ENCODE data around the gene SNX4. TPM values are rescaled to one million over a fixed set of nuclear protein-coding genes. Genes with fewer than 3 reads are reported as not detected.

SNX4 gene
- total RNA-seq, 4 donors from 2014 or later, result 39.0 to 71.5 (median 51.9) TPM

GRCh38 chr3:125435231-125435630 lies 84.8 kb downstream of the SNX4 start:
- Histone ChIP-seq H3K9me3 (no peaks in the 10 kb centered on the region), H3K27me3 (no peaks in the 10 kb centered on the region), H3K36me3 (no peaks in the 10 kb centered on the region), H3K27ac (no peak overlapping the region), H3K4me1 (peaks cover 0 to 4% (median 0%) of the 10 kb centered on the region in 4 donors), H3K4me3 (no peak overlapping the region)
- WGBS, 2 donors, result 95% methylated on average over 2 of the region's 2 CpGs
- no peak for DNase-seq (ENCODE audit: low spot score in 2 of 2)
- no peak for TF ChIP-seq POLR2A (IDR thresholded peaks at IDR 0.05)
- TF ChIP-seq CTCF (IDR thresholded peaks at IDR 0.05), result no peak
- no peak for TF ChIP-seq EP300 (IDR thresholded peaks at IDR 0.05)

GRCh38 chr3:125434582-125435011 lies 85.4 kb downstream of the SNX4 start:
- no peak for DNase-seq (ENCODE audit: low spot score in 2 of 2)
- no peaks in the 10 kb centered on the region for H3K27me3 ChIP-seq
- no peaks in the 10 kb centered on the region for H3K36me3 ChIP-seq
- peaks cover 0 to 4% (median 0%) of the 10 kb centered on the region in 4 donors for H3K4me1 ChIP-seq
- TF ChIP-seq POLR2A (IDR thresholded peaks at IDR 0.05) (no peak), CTCF (IDR thresholded peaks at IDR 0.05) (no peak), EP300 (IDR thresholded peaks at IDR 0.05) (no peak)
- peaks cover 0 to 5% (median 0%) of the 10 kb centered on the region in 4 donors for H3K9me3 ChIP-seq
- WGBS, 2 donors, result 88 to 93% methylated on average over 6 of the region's 6 CpGs
- H3K27ac ChIP-seq, result no peak overlapping the region
- H3K4me3 ChIP-seq, result no peak overlapping the region

DNA sequence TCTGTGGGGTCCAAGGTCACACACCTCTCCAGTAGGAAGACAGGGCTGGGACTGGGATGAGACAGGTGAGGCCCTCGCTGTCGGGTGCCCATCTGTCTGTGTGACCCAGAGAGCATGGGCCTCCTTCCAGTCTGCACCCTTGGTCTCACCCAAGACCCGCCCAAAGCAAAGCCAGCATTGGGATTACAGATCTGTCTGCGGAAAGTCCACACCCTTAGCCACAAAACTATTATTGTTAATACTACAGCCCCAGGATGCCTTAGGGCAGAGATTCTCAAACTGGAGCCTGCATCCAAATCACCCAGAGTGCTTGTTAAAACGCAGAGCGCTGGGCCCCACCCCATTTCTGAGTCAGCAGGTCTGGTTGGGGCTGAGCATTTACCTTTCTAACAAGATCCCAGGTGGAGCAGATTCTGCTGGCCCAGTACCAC lies 86.4 kb downstream of the SNX4 start:
- H3K36me3 ChIP-seq, result no peaks in the 10 kb centered on the region
- H3K27me3 ChIP-seq, result no peaks in the 10 kb centered on the region
- DNase-seq (ENCODE audit: low spot score in 2 of 2), result no peak
- no peak for TF ChIP-seq CTCF (IDR thresholded peaks at IDR 0.05)
- TF ChIP-seq POLR2A (IDR thresholded peaks at IDR 0.05), result no peak
- TF ChIP-seq EP300 (IDR thresholded peaks at IDR 0.05), result no peak
- no peak overlapping the region for H3K4me3 ChIP-seq
- no peak overlapping the region for H3K27ac ChIP-seq
- H3K9me3 ChIP-seq, result peaks cover 0 to 7% (median 0%) of the 10 kb centered on the region in 4 donors
- WGBS, 2 donors, result 72 to 80% methylated on average over 4 to 6 of the region's 6 CpGs
- H3K4me1 ChIP-seq, result peaks cover 0 to 4% (median 0%) of the 10 kb centered on the region in 4 donors

DNA sequence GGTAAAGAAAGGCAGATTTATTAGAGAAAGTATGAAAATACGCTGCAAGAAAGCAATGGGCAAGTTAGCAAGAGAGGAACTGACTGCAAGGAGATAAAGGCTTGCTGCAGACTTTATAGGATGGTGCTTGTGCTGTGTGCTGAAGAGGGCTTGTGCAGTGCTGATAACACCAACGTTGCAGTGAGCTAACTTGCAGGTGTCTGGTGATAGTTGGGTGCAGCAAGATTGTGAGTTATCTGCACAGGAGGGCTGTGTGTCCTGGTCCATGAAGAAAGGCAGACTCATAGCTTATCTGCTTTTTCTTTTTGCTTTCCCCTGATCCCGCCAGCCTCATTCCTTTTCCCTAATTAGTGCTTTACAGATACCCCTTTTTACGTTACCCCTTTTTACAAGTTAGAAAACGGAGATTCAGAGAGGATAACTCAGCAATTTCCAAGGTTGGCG lies 86.9 kb downstream of the SNX4 start:
- DNase-seq (ENCODE audit: low spot score in 2 of 2), result no peak
- 88 to 91% methylated on average over 6 of the region's 6 CpGs for WGBS, 2 donors
- no peak overlapping the region for H3K27ac ChIP-seq
- H3K9me3 ChIP-seq, result peaks cover 0 to 7% (median 0%) of the 10 kb centered on the region in 4 donors
- no peak overlapping the region for H3K4me3 ChIP-seq
- H3K27me3 ChIP-seq, result no peaks in the 10 kb centered on the region
- no peaks in the 10 kb centered on the region for H3K36me3 ChIP-seq
- peaks cover 0 to 4% (median 0%) of the 10 kb centered on the region in 4 donors for H3K4me1 ChIP-seq
- TF ChIP-seq EP300 (IDR thresholded peaks at IDR 0.05), result no peak
- TF ChIP-seq CTCF (IDR thresholded peaks at IDR 0.05), result no peak
- TF ChIP-seq POLR2A (IDR thresholded peaks at IDR 0.05), result no peak

DNA sequence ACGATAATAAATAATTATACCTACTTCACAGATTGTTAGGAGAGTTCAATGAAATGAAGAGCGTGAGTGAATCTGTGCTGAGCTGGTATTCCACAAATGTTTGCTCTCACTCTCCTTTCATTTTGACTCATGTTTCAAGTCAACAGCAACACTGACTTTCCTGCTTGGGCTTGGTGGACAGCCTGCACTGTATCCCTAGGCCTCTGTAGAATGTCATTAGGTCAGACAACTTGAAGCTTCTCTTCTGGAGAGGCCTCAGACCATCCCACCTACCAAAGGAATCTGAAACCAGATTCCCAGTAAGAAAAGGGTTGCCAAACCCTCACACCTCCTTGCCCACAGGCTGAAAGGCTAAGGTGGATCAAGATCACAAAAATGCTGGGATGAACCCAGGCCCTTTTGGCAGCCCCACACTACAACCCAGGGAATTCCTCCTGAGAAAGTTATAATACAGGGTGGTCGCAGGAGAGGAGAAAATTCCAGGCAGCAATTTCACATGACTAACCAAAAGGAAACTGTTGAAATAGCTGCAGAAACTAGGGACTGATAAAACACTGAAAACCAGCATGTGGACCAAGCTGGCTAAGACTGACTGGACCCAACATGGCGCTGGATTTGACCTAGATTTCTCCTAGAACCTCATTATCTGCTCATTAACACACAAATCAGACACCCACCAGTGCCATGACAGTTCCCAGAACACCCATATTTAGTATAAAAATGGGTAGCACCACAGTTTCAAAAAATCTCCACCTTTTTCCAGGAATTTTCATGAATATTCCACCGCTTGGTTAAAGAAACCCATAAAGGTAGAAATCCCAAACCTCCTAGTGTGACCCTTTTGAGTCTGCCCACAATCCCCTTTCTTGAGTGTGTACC lies 87.9 kb downstream of the SNX4 start:
- Histone ChIP-seq H3K4me3 (no peak overlapping the region), H3K27ac (no peak overlapping the region), H3K36me3 (no peaks in the 10 kb centered on the region), H3K27me3 (no peaks in the 10 kb centered on the region), H3K9me3 (peaks cover 0 to 7% (median 0%) of the 10 kb centered on the region in 4 donors), H3K4me1 (no peaks in the 10 kb centered on the region)
- WGBS, 2 donors, result 85 to 89% methylated on average over 5 of the region's 5 CpGs
- DNase-seq (ENCODE audit: low spot score in 2 of 2), result no peak
- no peak for TF ChIP-seq CTCF (IDR thresholded peaks at IDR 0.05)
- TF ChIP-seq POLR2A (IDR thresholded peaks at IDR 0.05), result no peak
- no peak for TF ChIP-seq EP300 (IDR thresholded peaks at IDR 0.05)
